COLO668 (cell line): ENCODE data around the gene PDC.
"Not testable (repeated sequence)": the region's sequence is repeated elsewhere in the genome, so short reads cannot be mapped to it uniquely, and the experiment has no call there.

Experiments
- DNase-seq: peaks from one replicate; lab custom pipeline; 2025; ENCODE audit not compliant: unreplicated experiment; lab: John Stamatoyannopoulos, UW

PDC gene

DNA sequence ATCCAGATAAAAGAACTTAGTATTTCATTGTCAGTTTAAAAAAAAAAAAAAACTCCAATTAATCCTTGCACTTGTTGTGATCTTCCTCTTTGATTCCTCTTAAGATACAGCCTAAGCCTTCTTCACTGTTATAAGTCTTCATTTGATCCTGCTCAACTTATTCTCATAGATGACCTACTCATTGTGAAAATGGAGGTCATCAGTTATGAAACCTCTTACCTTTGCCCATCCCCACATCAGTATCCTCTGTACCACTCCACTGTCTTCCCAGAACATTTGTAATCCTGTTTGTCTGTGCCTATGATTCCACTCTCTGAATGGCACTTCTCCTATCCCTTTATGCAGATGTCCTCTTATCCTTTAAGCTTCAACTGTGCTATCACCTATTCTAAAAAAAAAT, 57.3 kb downstream of the PDC start:
- no peak for DNase-seq

DNA sequence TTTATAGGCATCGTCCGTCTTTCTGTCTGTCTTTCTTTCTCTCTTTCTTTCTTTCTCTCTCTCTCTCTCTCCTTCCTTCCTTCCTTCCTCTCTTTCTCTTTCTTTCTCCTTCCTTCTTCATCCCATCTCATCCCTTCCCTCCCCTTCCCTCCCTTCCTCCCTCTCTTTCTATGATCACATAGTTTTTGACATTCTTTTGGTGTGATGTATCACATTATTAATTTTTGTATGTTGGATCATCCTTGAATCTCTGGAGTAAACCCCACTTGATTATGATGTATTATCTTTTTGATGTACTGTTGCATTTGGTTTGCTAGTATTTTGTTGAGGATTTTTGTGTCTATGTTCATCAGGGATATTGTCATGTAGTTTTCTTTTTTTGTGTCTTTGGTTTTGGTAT, 59.5 kb downstream of the PDC start:
- DNase-seq, result not testable (repeated sequence)
